Activated CD4-positive, alpha-beta T cell treated with anti-CD3 and anti-CD28 coated beads for 24 hours (primary cell): ENCODE results near the gene PKMYT1.
"Not testable (repeated sequence)": the region's sequence is repeated elsewhere in the genome, so short reads cannot be mapped to it uniquely, and the experiment has no call there.

Source experiments
- DNase-seq, 2 donors: peaks; one replicate each; pipeline ENCODE4 v3.0.0-alpha.2; 2020; ENCODE audit warnings: low read depth in 2 of 2

Gene PKMYT1

DNA sequence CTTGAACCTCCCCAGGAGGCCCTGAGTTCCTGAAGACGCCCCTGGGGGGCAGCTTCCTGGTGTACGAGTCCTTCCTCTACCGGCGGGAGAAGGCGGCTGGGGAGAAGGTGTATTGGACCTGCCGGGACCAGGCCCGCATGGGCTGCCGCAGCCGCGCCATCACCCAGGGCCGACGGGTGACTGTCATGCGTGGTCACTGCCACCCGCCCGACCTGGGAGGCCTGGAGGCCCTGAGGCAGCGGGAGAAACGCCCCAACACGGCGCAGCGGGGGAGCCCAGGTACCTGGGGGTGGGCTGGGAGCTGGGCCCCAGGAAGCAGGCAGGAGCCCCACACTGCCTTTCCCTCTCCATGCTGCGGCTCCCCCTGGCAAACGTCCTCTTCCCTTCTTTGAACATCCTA lies 46.5 kb downstream of the PKMYT1 start:
- DNase-seq, result no peak

DNA sequence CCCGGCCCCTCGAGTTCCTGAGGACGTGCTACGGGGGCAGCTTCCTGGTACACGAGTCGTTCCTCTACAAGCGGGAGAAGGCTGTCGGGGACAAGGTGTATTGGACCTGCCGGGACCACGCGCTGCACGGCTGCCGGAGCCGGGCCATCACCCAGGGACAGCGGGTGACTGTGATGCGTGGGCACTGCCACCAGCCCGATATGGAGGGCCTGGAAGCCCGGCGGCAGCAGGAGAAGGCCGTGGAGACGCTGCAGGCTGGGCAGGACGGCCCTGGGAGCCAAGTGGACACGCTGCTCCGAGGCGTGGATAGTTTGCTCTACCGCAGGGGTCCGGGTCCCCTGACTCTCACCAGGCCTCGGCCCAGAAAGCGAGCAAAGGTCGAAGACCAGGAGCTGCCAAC lies 47.1 kb downstream of the PKMYT1 start:
- DNase-seq, result no peak

- DNase-seq, result not testable (repeated sequence)
These were observed 48.9 kb downstream of the PKMYT1 start for GRCh38 chr16:2931231-2931914.

DNA sequence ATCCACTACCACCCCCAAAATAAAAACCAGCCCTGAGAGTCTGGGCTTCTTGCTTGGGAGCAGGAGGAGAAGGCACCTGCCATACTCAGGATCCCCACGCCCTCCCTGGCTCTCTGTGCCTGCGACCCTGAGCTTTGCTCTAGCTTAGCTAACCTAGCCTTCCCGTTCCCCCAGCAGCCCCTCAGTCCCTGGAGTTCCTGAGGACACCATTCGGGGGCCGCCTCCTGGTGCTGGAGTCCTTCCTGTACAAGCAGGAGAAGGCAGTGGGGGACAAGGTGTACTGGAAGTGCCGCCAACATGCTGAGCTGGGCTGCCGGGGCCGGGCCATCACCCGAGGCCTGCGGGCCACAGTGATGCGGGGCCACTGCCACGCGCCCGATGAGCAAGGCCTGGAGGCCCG lies 50.0 kb downstream of the PKMYT1 start:
- no peak for DNase-seq

DNA sequence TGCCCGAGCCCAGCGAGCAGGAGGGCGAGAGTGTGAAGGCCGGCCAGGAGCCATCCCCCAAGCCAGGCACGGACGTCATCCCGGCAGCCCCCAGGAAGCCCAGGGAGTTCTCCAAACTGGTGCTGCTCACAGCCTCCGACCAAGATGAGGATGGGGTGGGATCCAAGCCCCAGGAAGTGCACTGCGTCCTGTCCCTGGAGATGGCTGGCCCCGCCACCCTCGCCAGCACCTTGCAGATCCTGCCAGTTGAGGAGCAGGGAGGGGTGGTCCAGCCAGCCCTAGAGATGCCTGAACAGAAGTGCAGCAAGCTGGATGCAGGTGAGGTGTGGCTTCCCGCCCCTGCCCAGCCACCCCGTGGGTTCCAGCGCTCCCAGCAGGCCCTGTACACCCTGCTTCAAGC lies 50.6 kb downstream of the PKMYT1 start:
- DNase-seq, result no peak

DNA sequence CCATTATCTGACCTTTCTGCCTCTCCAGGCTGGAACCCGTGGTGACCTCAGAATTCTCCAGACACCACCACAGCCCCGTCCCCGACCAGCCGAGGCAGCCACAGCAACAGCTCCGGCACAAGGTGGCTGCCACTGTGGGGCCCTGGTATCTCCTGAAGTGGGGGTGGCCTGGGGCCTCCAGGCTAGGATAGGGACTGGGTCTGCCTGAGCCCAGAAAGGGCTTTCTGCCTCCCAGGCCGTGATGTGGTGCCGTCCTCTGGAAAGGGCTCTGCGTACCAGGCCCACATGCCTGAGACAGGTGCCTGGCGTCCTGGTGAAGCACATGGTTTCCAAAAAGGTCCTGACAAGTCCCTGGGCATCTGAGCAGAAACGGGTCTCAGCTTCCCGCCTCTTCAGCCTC lies 51.5 kb downstream of the PKMYT1 start:
- no peak for DNase-seq

- not testable (repeated sequence) for DNase-seq
These were observed 52.1 kb downstream of the PKMYT1 start for GRCh38 chr16:2928151-2928550.

GRCh38 chr16:2927010-2927646 lies 53.1 kb downstream of the PKMYT1 start:
- peak; percentile 78 to 87 for DNase-seq

DNA sequence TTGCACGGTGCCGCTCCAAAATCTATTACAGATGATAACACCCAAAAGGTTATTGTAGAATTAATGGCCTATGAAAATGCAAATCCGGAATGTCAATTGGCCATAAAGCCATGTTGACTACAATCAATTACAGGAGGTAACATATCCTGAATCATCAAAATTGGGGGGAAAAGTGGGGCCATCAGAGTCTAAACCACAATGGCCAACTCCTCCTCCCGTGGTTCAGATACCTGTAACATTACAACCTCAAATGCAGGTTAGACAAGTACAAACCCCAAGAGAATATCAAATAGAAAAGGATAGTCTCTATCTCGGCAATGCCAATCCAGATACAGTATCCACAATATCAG lies 53.6 kb downstream of the PKMYT1 start:
- no peak for DNase-seq

- no peak for DNase-seq
These were observed 54.1 kb downstream of the PKMYT1 start for GRCh38 chr16:2925951-2926649.

DNA sequence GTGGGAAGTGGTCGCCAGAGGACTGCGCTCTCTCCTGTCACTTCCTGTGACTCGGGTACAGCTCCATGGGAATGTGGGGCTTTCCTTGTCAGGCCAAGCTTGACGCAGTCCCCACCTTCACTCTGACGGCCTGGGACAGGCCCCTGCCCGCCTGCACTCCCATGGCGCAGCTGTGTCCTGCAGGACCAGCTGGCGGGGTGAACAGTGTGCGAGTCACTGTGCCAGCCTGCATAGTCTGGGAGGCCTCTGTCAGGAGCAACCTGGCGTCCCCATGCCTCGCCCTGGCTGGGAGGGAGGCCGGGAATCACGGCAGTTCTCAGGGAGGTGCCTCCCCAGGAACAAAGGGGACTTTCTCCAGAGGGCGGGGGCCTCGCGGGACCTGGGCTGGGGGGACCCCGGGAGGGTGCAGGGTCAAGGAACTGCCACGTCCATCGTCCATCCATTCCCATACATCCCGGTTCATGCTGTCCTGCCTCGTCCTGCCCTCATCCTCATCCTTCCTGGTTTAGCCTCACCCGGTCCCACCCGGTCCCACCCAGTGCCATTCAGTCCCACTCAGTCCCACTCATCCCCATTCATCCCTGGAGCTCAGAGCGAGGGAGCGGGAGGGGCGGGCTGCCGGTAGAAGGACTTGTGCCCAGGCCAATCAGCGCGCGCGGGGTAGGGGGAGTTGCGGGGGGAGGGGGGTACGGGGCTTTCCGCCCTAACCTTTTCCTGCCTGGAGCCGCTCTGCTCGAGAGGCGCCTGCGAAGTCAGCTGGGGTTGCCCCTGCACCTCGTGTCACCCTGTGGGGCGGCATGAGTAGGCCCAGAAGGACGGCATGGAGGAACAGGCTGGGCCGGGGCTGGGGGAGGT lies 55.1 kb downstream of the PKMYT1 start:
- DNase-seq, result no peak

- DNase-seq, result no peak
These were observed 56.8 kb downstream of the PKMYT1 start for GRCh38 chr16:2923481-2923880.
